ENCODE measurements around the gene SNAP91. TPM values are rescaled to one million over a fixed set of nuclear protein-coding genes. Genes with fewer than 3 reads are reported as not detected.
"Not testable (repeated sequence)": the region's sequence is repeated elsewhere in the genome, so short reads cannot be mapped to it uniquely, and the experiment has no call there.

Gene SNAP91
- under 1 TPM; 0.28 to 0.73 (median 0.60) TPM for polyA plus RNA-seq (ENCODE audit: insufficient read length in 4 of 4)

DNA sequence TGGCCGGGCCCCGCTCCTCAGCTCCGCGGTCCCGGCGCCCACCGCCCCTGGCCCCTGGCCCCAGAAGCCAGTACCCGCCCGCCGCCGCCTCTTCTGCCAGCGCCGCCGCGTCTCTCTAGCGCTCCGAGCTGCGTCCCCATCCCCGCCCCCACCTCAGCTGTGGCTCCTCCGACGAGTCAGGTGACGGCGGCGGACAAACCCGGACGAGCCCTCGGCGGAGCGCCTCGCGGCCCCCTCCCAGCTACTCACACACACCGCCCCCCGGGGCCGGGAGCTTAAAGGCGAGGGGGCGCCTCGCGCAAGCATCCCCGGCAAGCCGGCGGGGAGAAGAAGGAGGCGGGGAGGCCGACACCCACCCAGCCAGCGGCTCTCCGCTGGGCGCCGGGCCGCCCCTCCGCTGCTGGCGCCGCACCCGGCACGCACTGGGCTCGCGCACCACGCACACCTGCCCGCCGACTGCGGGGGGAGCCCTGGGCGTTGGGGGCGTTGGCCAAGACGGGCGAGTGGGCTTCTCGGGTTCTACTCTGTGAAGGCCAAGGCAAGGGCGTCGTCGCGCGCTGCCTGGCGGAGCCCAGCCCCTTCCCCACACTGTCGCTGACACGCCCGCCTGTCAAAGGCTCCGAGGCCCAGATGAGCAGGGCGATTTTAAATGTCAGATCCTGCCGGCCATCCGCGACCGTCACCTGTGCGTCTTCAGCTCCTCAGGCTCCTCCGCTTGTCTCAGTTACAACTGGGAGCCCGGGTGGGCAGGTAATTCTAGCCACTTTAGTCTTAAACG lies at the start of gene SNAP91:
TSS of gene SNAP91 (minus strand) at position 132 of the 778 bp plus-strand sequence. CDS start 1,174 bp downstream, outside the sequence.
- no peak for DNase-seq (ENCODE audit: low read depth in 4 of 4, low spot score in 2 of 4)

GRCh38 chr6:83758533-83758932 lies 49.6 kb upstream of the SNAP91 start:
- no peak for DNase-seq (ENCODE audit: low read depth in 4 of 4, low spot score in 2 of 4)

DNA sequence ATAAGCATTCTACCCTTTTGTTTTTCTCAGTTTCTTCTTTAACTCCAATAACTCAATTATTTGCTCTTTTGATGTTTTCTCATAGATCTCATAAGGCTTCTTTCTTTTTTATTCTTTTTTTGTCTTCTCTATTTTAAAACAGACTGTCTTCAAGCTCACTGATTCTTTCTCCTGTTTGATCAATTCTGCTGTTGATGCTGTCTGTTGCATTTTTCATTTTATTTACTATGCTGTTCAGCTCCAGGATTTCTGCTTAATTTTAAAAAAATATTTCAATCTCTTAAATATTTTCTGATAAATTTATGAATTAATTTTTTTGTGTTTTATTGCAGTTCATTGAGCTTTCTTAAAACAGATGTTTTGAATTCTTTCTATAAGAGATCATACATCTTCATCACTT lies 48.1 kb upstream of the SNAP91 start:
- no peak for DNase-seq (ENCODE audit: low read depth in 4 of 4, low spot score in 2 of 4)

DNA sequence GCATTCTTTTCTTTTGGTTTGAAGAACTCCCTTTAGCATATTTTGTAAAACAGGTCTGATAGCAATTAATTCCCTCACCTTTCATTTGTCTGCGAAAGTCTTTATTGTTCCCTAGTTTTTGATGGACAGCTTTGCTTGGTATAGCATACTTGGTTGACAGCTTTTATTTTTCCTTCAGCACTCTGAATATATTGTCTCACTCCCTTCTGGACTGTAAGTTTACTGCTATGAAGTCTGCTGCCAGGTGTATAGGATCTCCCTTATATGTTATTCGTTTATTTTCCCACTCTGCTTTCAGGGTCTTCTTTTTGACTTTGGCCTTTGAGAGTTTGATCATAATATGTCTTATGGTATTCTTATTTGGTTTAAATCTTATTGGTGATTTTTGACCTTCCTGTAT lies 47.7 kb upstream of the SNAP91 start:
- no peak for DNase-seq (ENCODE audit: low read depth in 4 of 4, low spot score in 2 of 4)

DNA sequence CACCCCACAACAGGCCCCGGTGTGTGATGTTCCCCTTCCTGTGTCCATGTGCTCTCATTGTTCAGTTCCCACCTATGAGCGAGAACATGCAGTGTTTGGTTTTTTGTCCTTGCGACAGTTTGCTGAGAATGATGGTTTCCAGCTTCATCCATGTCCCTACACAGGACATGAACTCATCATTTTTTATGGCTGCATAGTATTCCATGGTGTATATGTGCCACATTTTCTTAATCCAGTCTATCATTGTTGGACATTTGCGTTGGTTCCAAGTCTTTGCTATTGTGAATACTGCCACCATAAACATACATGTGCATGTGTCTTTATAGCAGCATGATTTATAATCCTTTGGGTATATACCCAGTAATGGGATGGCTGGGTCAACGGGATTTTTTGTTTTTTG lies 43.5 kb upstream of the SNAP91 start:
- not testable (repeated sequence) for DNase-seq (ENCODE audit: low read depth in 4 of 4, low spot score in 2 of 4)

DNA sequence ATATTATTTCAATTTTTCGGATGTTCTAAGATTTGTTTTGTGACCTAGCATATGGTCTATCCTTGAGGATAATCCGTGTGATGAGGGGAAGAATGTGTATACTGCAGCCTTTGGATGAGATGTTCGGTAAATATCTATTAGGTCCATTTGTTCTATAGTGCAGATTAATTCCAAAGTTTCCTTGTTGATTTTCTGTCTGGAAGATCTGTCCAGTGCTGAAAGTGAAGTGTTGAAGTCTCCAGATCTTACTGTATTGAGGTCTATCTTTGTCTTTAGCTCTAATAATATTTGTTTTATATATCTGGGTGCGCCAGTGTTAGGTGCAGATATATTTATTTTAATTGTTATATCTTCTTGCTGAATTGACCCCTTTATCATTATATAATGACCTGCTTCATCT lies 32.2 kb upstream of the SNAP91 start:
- DNase-seq (ENCODE audit: low read depth in 4 of 4, low spot score in 2 of 4): no peak

GRCh38 chr6:83735461-83735860 lies 26.6 kb upstream of the SNAP91 start:
- DNase-seq (ENCODE audit: low read depth in 4 of 4, low spot score in 2 of 4): no peak

DNA sequence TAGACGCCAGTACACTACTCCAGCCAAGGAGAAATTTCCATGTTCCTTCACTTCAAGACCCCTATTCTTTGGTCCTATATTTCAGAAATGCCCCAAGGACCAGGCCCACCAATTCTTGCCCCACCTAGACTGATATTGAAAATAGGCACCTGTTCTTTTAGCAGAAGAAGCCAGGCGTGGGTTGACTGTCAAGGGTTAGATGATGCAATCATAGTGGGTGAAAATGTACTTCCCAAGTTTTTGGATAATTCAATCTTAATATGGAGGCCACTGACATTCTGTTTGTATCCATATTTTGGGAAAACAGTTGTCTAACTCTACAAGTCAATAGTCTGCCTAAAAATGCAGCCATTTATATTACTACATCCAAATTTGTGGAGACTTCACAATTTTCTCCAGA lies 21.0 kb upstream of the SNAP91 start:
- no peak for DNase-seq (ENCODE audit: low read depth in 4 of 4, low spot score in 2 of 4)

DNA sequence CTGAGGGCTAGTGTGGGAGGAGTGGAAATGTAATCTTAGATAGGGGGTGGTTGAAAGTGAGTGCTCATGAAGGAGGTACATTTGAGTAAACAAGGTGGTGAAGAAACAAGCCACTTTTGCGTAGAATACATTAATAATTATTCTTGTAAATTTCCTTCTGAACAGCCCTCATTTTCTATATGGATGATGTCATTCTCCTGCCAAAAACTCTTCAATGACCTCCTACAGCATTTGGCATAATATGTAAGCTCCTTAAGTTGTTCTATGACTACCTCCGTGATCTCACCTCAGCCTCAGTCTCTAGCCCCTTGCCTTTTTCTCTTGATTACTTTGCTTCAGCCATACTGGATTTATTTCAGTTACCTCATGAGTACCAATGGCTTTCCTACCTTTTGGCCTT lies 14.0 kb upstream of the SNAP91 start:
- DNase-seq (ENCODE audit: low read depth in 4 of 4, low spot score in 2 of 4): no peak

DNA sequence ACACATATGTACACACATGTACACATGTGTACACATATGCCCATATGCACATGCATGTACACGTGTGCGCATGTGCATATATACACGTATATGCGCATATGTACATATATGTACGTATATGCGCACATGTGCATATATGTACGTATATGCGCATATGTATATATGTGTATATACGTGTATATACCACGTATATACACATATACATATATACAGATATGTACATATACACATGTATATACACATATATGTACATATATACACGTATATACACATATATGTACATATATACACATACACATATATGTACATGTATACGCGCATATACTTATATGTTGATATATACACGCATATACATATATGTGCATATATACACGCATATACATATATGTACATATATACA lies 8.9 kb upstream of the SNAP91 start:
- DNase-seq (ENCODE audit: low read depth in 4 of 4, low spot score in 2 of 4): no peak

DNA sequence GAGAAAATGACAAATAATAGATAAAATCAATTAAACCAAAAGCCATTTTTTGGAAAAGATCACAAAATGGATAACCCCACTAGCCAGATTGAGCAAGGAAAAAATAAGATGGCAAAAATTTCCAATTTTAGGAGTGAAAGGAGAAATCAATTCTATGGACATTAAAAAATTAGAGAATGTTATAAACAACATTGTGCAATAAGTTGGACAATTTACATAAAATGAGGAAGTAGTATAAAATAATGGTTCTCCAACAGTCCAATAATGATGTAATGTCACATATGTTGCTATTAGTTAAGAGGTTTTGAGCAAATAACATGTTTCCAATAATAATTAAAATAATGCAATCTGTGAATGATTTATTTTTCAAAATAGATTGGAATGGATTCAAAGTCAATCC lies 3.1 kb upstream of the SNAP91 start:
- no peak for DNase-seq (ENCODE audit: low read depth in 4 of 4, low spot score in 2 of 4)

GRCh38 chr6:83709748-83710050 lies 798 bp upstream of the SNAP91 start:
- DNase-seq (ENCODE audit: low read depth in 4 of 4, low spot score in 2 of 4): no peak

DNA sequence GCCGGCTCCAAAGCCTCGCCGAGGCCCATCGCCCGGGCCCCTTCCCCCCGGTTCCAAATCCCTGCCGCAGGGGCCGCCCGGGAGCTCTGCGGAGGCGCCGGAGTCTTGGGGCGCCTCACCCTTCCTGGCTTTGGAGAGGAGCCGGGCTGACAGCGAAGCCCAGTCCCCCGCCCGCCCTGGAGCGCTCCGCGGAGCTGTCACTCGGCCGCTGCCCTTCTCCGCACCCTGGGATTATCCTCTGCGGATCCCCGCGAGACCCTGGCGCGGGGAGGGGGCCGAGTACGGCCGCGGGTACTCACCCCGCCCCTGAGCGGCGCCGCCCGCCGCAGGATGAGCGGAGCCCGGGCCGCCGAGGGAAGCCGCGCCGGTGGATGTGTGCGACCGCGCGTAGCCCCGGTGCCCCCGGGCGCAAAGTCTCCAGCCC lies 343 bp downstream of the SNAP91 start:
- no peak for DNase-seq (ENCODE audit: low read depth in 4 of 4, low spot score in 2 of 4)

DNA sequence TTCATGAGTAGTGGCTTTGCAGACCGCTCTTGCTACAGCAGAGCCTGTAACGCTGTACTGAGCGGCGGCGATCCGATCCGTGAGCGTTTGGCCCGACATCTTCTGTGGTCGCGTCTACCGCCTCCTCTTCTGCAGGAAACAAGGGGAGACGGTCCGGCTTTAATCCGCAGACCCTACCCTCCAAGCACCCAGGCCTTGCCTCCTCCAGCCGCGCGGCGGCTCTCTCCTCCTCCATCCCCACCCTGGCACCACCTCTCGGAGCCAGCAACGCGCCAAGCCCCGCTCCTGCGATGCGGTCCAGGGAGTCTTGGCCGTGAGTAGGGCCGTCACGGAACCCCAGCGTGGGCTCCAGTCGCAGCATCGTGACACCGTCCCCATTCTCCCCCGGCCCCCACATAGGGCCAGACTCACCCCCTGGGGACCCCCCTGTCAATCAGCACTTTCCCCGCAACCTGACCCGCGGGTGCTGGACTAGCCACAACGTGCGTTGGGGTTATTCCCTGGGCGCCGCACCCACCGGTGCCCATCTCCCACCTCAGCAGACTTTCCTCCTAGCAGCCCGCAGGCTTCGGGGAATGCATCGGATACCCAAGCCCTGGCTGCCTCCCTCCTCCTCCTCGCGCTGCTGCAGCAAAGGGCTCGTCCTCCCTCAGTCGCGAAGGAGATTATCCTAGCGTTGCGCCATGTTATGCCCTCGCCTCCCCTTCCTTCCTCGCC lies 914 bp downstream of the SNAP91 start:
- no peak for DNase-seq (ENCODE audit: low read depth in 4 of 4, low spot score in 2 of 4)

- DNase-seq (ENCODE audit: low read depth in 4 of 4, low spot score in 2 of 4): no peak
Observed at GRCh38 chr6:83702749-83703148, 6.2 kb downstream of the SNAP91 start.

DNA sequence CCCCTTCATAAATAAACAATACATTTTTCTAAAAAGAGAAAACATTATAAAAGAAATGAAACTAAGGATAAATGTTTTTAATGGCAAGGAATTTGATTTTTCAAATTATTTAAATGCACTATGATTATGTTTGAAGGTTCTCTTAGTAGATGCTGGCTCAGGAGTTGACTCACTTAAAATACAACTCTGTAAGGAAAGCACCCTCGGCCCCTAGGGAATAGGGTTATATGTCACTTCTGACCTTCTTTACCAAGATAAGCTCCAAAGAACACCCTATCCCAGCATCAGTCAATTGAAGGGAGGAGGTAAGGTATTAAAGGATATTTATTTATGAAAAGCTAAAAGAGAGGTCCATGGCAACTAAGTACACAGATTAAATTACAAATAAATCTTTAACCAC lies 6.8 kb downstream of the SNAP91 start:
- no peak for DNase-seq (ENCODE audit: low read depth in 4 of 4, low spot score in 2 of 4)

DNA sequence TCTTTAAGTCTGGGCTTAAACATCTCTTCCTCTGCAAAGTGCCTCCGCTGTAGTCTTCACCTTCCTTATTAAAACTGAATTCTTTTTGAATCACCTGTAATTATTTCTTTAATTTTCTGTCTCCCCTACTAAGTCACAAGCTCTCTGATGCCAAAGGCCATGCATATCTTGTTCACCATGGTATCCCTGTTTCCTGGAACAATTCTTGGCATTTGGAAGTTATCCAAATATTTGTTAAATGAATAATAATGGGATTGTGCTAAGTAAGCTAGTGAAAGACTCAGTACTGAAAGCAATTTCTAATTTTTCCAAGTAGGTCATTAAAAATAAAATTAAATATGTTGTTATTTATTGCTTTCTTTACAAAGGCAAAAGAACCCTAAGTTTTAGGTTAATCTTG lies 12.2 kb downstream of the SNAP91 start:
- DNase-seq (ENCODE audit: low read depth in 4 of 4, low spot score in 2 of 4): no peak

- no peak for DNase-seq (ENCODE audit: low read depth in 4 of 4, low spot score in 2 of 4)
Observed at GRCh38 chr6:83685481-83685880, 23.4 kb downstream of the SNAP91 start.

DNA sequence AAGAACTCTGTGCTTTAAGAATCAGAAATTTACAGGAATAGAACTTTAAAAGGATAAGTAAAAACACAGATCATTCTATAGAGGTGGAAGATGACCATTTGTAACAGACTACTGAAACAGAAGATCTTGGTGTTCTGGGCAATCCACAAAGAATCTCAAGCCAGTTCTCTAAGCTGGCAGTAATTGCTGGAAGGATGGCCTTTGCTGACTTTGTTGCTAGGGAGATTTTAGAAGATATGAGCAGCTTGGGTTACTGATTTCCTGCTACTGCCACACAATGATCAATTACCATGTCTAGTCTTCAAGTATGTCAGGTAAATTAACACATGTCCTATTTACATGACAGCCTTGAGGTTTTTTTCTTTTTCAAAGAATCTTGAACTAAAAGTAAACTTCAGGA lies 31.1 kb downstream of the SNAP91 start:
- no peak for DNase-seq (ENCODE audit: low read depth in 4 of 4, low spot score in 2 of 4)

GRCh38 chr6:83637953-83638352 lies 70.9 kb downstream of the SNAP91 start:
- no peak for DNase-seq (ENCODE audit: low read depth in 4 of 4, low spot score in 2 of 4)

GRCh38 chr6:83636800-83637199 lies 72.1 kb downstream of the SNAP91 start:
- no peak for DNase-seq (ENCODE audit: low read depth in 4 of 4, low spot score in 2 of 4)

DNA sequence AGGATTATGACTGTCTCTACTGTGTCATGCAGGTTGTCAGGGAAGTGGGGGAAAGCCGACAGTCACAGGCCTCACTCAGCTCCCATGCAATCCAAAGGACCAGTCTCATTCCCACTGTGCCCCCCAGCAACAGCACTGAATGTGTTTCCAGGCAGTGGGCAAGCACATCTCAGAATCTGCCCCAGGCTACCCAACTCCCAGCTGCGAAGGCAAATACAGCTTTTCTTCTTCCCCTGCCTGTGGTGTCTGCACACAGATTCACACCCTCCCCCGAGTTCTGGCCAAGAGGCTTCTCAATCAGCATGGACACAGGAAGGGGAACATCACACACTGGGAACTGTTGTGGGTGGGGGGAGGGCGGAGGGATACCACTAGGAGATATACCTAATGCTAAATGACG lies 75.3 kb downstream of the SNAP91 start:
- no peak for DNase-seq (ENCODE audit: low read depth in 4 of 4, low spot score in 2 of 4)
